NCI-H510A treated with DMSO at 0.1 percent for 48 hours (cell line): Measurements from ENCODE around the gene SOX12.
"Not testable (repeated sequence)": the region's sequence is repeated elsewhere in the genome, so short reads cannot be mapped to it uniquely, and the experiment has no call there.

Experiments used
- DNase-seq: peaks from one replicate; lab custom pipeline; 2025; lab: John Stamatoyannopoulos, UW

The SOX12 gene

GRCh38 chr20:328975-329695 is 3.8 kb downstream of the SOX12 start:
- no peak for DNase-seq

DNA sequence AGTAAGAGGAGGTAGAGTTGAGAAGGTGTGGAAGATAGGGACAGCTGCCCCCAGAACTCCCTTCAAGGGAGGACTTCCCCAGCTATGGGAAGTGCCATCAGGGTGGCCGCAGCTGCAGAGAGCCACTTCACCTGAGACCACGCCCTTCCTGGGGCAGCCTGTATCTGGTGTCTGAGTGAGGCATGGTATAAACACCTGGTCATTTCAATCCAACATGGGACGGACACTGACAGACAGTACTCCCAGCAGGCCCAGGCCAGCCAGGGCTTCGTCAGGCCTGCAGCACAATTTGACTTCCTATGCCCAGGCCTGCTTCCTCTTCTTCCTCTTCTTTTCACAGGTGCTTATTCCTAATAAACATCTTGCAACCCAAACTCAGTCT is 4.5 kb downstream of the SOX12 start:
- peak; percentile 86 for DNase-seq

GRCh38 chr20:330233-331149 is 5.1 kb downstream of the SOX12 start:
- peak; percentile 66 for DNase-seq

- DNase-seq = no peak
Measured at GRCh38 chr20:334578-334977, 9.2 kb downstream of the SOX12 start.

GRCh38 chr20:336040-336439 is 10.7 kb downstream of the SOX12 start:
- DNase-seq = not testable (repeated sequence)

DNA sequence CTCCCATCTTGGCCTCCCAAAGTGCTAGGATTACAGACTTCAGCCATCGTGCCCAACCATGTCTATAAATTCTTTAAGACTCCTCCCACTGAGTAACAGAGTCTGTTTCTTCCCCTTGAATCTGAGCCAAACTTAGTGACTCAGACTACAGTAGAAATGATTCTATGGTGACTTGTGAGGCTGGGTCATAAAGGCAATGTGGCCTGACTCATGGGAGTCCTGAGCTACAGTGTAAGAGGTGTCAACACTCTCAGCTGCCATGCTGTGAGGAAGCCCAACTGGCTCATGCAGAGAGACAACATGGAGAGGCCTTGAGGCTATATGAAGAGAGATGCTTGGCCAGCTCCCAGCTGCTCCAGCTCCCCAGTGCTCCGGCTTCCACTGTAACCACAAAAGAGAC is 16.3 kb downstream of the SOX12 start:
- DNase-seq = no peak

DNA sequence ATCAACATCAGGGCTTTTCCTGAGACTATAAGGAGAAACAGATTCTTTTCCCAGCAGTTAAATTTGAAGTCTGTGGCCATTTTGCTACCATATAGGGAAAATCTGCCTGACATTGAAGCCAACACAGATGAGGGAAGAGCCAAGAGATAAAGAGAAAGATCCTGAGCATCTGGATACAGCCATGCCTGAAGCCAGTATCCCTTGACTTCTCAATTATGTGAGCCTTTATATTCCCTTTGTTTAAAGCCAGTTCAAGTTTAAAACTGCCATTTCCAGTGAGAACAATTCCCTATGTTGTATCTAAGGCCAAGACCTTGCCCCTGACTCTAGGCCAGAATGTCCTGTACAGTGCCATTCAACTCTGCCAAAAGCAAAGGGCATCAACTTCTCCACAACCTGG is 17.8 kb downstream of the SOX12 start:
- DNase-seq = no peak

DNA sequence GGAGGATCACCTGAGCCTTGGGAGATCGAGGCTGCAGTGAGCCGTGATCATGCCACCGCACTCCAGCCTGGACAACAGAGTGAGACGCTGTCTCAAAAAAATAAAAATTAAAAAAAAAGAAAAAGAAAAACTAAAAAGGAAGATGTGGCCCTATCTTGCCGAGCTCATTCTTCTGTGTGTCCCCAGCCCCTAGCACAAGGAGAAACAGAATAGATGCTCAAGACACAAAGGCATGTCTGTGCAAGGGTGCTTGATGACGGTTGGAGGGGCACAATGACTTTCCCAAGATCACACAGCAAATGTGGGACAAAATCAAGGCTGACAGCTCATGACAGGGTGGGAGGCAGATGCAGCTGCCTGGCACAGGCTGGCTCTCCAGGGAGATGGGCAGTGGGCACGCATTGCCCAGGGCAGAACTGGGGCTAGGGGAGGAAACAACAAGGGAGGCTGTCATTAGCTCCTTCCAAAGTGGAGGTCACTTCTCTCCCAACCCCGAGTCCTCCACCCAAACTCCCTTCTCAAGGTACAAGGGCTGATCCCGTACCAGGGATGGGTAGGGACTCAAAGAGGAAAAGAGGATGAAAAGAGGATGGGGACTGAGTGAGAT is 20.8 kb downstream of the SOX12 start:
- no peak for DNase-seq

DNA sequence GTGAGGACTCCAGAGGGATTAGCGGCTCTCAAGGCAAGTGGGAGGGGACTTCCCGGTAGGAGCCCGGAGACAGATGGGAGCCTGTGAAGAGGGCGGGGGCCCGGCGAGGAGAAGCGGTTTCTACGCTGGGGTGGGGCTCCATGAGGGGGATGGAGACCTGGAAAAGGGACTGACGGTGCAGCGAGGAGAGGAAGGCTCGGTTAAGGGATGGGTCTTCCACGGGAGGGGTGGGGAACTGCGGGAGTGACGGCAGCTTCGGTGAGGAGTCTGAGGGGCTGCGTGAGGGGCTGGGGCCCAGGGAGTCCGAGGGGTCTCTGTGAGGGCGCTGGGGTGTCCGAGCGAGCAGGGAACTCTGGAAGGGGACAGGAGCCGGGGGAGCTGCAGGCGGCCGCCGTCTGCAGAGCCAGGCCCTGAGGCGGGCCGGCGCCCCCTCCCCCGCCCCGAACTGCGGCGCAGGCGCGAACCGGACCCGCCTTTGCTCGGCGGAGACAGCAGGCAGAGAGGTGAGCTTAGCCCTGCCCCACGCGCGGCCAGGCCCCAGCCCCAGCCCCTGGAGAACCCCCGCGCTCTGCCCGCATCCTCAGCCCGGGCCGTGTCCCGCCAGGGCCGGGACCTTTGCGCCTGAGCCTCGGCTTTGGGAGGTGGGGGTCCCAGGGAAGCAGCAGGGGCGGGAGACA is 21.4 kb downstream of the SOX12 start, which contains the start of gene NRSN2:
TSS of gene NRSN2 (plus strand) at position 472 of the 677 bp plus-strand sequence. CDS start 2,533 bp downstream, outside the sequence.
- DNase-seq = peak; percentile 73

- no peak for DNase-seq
Measured at GRCh38 chr20:347317-347639, 21.9 kb downstream of the SOX12 start.

- peak; percentile 96 for DNase-seq
Measured at GRCh38 chr20:347640-348484, 22.5 kb downstream of the SOX12 start.

DNA sequence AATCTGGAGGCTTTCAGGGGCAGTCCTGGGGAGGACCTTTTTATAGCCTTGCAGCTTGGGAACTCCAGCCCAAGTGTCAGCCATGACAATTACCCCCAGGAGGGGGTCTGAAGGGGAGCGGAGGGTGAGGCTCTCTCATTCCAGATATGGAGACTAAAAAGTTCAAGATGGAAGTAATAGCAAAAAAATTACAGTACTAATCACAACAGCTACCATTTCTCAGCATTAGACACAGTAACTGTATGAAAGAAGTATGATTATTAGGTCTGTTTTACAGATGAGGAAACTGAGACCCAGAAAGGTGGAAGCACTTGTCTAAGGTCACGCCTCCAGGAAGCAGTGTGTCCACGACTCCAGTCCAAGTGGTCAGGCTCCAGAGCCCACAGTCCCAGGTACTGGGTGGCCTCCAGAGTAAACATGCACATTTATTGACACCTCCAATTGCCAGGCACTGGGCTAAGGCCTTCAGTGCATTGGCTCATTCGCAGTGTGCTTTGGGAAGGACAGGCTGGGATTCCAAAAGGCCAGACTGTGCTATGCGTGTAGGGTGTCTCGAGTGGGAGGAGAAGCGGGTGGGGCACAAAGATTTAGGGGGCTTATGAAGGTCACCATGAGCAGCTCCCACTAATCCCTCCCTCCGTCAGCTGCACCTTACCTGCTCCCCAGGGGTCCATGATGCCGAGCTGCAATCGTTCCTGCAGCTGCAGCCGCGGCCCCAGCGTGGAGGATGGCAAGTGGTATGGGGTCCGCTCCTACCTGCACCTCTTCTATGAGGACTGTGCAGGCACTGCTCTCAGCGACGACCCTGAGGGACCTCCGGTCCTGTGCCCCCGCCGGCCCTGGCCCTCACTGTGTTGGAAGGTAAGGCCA is 23.9 kb downstream of the SOX12 start:
- DNase-seq = no peak

DNA sequence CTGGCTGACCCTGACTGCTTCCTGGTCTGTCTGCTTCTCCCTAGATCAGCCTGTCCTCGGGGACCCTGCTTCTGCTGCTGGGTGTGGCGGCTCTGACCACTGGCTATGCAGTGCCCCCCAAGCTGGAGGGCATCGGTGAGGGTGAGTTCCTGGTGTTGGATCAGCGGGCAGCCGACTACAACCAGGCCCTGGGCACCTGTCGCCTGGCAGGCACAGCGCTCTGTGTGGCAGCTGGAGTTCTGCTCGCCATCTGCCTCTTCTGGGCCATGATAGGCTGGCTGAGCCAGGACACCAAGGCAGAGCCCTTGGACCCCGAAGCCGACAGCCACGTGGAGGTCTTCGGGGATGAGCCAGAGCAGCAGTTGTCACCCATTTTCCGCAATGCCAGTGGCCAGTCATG is 27.8 kb downstream of the SOX12 start:
- DNase-seq = no peak

- peak; percentile 76 for DNase-seq
Measured at GRCh38 chr20:354298-354977, 29.1 kb downstream of the SOX12 start.

GRCh38 chr20:356154-356553 is 30.8 kb downstream of the SOX12 start:
- DNase-seq = not testable (repeated sequence)

DNA sequence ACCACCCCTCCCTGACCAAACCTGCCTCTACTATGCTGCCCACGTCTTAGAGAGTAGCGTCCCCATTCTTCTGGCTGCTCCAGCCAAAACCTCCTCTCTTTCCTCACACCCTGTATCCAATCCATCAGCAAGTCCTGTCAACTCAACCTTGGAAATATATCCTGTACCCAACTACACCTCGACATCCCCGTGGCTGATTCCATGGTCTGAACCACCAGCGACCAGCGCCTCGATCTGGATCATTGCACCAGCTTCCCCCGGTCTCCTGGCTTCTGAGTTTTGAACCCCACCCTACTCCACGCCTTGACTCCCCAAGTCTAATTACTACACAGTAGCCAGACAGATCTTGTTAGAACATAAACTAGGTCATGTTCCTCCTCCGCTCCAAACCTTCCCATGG is 31.4 kb downstream of the SOX12 start:
- no peak for DNase-seq

- no peak for DNase-seq
Measured at GRCh38 chr20:358891-359555, 33.7 kb downstream of the SOX12 start.

DNA sequence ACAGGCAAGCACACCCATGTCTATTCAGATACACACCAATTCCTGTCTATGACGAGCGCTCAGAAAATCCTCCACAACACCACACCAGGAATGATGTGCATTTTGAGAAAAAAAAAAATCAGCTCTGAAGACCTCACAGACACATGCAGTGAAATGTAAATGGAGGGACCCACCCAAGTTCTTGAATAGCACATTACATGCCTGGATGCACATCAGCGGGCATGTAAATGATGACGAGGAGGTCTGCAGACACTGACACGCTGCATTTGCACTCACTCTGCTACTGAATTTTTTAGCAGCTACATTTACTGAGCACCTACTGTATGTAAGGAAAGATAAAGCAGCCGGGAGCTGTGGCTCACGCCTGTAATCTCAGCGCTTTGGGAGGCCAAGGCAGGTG is 36.2 kb downstream of the SOX12 start:
- no peak for DNase-seq
